Naive B cell (primary cell): ENCODE measurements around the gene PSD2. TPM values are rescaled to one million over a fixed set of nuclear protein-coding genes. Genes with fewer than 3 reads are reported as not detected.

ENCODE experiments used
- ATAC-seq, 2 donors: fragments of 150-1000 bp; cut with Tn5 transposase; 2 replicates each; pipeline ENCODE4 v1.10.0; 2021; ENCODE audit warnings: low read depth in 2 of 2, mild to moderate bottlenecking in 2 of 2, moderate library complexity in 2 of 2
- DNase-seq: peaks from one replicate; pipeline ENCODE4 v3.0.0; 2022
- H3K27ac Mint-ChIP-seq, 6 donors: one replicate each; pipeline ENCODE4 v1.8.0; 2020 to 2022; ENCODE audit warnings: mild to moderate bottlenecking in 6 of 6, mixed read lengths in 6 of 6, moderate library complexity in 5 of 6, inconsistent platforms in 2 of 6
- H3K27me3 Mint-ChIP-seq, 3 donors: one replicate each; pipeline ENCODE4 v1.8.0; 2021 to 2022; ENCODE audit warnings: mixed read lengths in 3 of 3, mild to moderate bottlenecking in 1 of 3
- H3K36me3 Mint-ChIP-seq, 2 donors: one replicate each; pipeline ENCODE4 v1.8.0; 2020 to 2022; ENCODE audit warnings: mixed read lengths in 2 of 2, inconsistent platforms in 1 of 2, mild to moderate bottlenecking in 1 of 2
- H3K4me1 Mint-ChIP-seq, 3 donors: one replicate each; pipeline ENCODE4 v1.8.0; 2020 to 2022; ENCODE audit warnings: mixed read lengths in 3 of 3, inconsistent platforms in 1 of 3, mild to moderate bottlenecking in 1 of 3, moderate library complexity in 1 of 3
- H3K4me3 Mint-ChIP-seq, 8 donors: one replicate each; pipeline ENCODE4 v1.8.0; 2020 to 2022; ENCODE audit warnings: mild to moderate bottlenecking in 8 of 8, mixed read lengths in 8 of 8, moderate library complexity in 8 of 8, inconsistent platforms in 2 of 8
- H3K9me3 Mint-ChIP-seq, 7 donors: one replicate each; pipeline ENCODE4 v1.8.0; 2020 to 2022; ENCODE audit warnings: mixed read lengths in 7 of 7, mild to moderate bottlenecking in 5 of 7, inconsistent platforms in 2 of 7, moderate library complexity in 1 of 7
- polyA plus RNA-seq, 6 donors: library from polyadenylated mRNA; unstranded; fragments of 300-500 nt; fragmentation: Illumina TruSeq; gene quantifications; one replicate each; pipeline ENCODE4 v1.2.3, GENCODE V29; 2021; ENCODE audit warnings: low read depth in 6 of 6

Gene PSD2
- polyA plus RNA-seq, 6 donors from 2014 or later = not detected

GRCh38 chr5:139804800-139805397, 9.3 kb downstream of the PSD2 start:
- H3K4me3 Mint-ChIP-seq = no peak overlapping the region
- H3K9me3 Mint-ChIP-seq = no peaks in the 10 kb centered on the region

GRCh38 chr5:139805545-139805944, 9.9 kb downstream of the PSD2 start:
- DNase-seq = no peak
- H3K27me3 Mint-ChIP-seq = peaks cover 35 to 75% (median 71%) of the 10 kb centered on the region in 3 donors
- no peaks in the 10 kb centered on the region for H3K9me3 Mint-ChIP-seq
- H3K27ac Mint-ChIP-seq = no peak overlapping the region
- peaks cover 0 to 10% of the 10 kb centered on the region in 2 donors for H3K36me3 Mint-ChIP-seq
- H3K4me1 Mint-ChIP-seq = no peaks in the 10 kb centered on the region
- ATAC-seq = no peak
- no peak overlapping the region for H3K4me3 Mint-ChIP-seq

More at GRCh38 chr5:139804800-139805397, 9.3 kb downstream of the PSD2 start:
- DNase-seq (no peak), ATAC-seq (no peak)
- H3K27ac Mint-ChIP-seq = no peak overlapping the region
- peaks cover 0 to 10% of the 10 kb centered on the region in 2 donors for H3K36me3 Mint-ChIP-seq
- no peaks in the 10 kb centered on the region for H3K4me1 Mint-ChIP-seq
- peaks cover 30 to 75% (median 72%) of the 10 kb centered on the region in 3 donors for H3K27me3 Mint-ChIP-seq

GRCh38 chr5:139806111-139806510, 10.5 kb downstream of the PSD2 start:
- peaks cover 0 to 9% of the 10 kb centered on the region in 2 donors for H3K36me3 Mint-ChIP-seq
- H3K27me3 Mint-ChIP-seq = peaks cover 35 to 73% (median 69%) of the 10 kb centered on the region in 3 donors
- H3K4me3 Mint-ChIP-seq = no peak overlapping the region
- H3K27ac Mint-ChIP-seq = peak overlapping the region in 1 of 6 donors; percentile 58
- H3K4me1 Mint-ChIP-seq = no peaks in the 10 kb centered on the region
- no peak for ATAC-seq
- no peaks in the 10 kb centered on the region for H3K9me3 Mint-ChIP-seq
- no peak for DNase-seq

- no peak for ATAC-seq
- Mint-ChIP-seq H3K4me1 (no peaks in the 10 kb centered on the region), H3K4me3 (no peak overlapping the region), H3K27ac (peak overlapping the region in 1 of 6 donors; percentile 58), H3K9me3 (no peaks in the 10 kb centered on the region), H3K36me3 (peaks cover 0 to under 1% of the 10 kb centered on the region in 2 donors), H3K27me3 (peaks cover 32 to 71% (median 68%) of the 10 kb centered on the region in 3 donors)
- DNase-seq = no peak
These were observed 11.4 kb downstream of the PSD2 start for GRCh38 chr5:139806726-139807646.

- H3K4me1 Mint-ChIP-seq = no peaks in the 10 kb centered on the region
- H3K36me3 Mint-ChIP-seq = no peaks in the 10 kb centered on the region
- H3K27me3 Mint-ChIP-seq = peaks cover 30 to 69% (median 67%) of the 10 kb centered on the region in 3 donors
- no peaks in the 10 kb centered on the region for H3K9me3 Mint-ChIP-seq
- DNase-seq = no peak
- no peak overlapping the region for H3K4me3 Mint-ChIP-seq
- no peak for ATAC-seq
- no peak overlapping the region for H3K27ac Mint-ChIP-seq
These were observed 12.0 kb downstream of the PSD2 start for GRCh38 chr5:139807647-139808030.

- no peaks in the 10 kb centered on the region for H3K4me1 Mint-ChIP-seq
- no peak overlapping the region for H3K27ac Mint-ChIP-seq
- DNase-seq = no peak
- H3K27me3 Mint-ChIP-seq = peaks cover 30 to 64% (median 59%) of the 10 kb centered on the region in 3 donors
- H3K9me3 Mint-ChIP-seq = no peaks in the 10 kb centered on the region
- no peak overlapping the region for H3K4me3 Mint-ChIP-seq
- peak; percentile 35 to 55 for ATAC-seq
- H3K36me3 Mint-ChIP-seq = no peaks in the 10 kb centered on the region
These were observed 13.1 kb downstream of the PSD2 start for GRCh38 chr5:139808481-139809330.

GRCh38 chr5:139809331-139809810, 13.8 kb downstream of the PSD2 start:
- Mint-ChIP-seq H3K9me3 (no peaks in the 10 kb centered on the region), H3K4me3 (no peak overlapping the region), H3K36me3 (no peaks in the 10 kb centered on the region), H3K27ac (no peak overlapping the region), H3K4me1 (no peaks in the 10 kb centered on the region), H3K27me3 (peaks cover 30 to 65% (median 53%) of the 10 kb centered on the region in 3 donors)
- DNase-seq (no peak), ATAC-seq (no peak)

- Mint-ChIP-seq H3K27ac (peak overlapping the region in 1 of 6 donors; percentile 21), H3K4me3 (no peak overlapping the region), H3K4me1 (no peaks in the 10 kb centered on the region), H3K36me3 (no peaks in the 10 kb centered on the region), H3K9me3 (no peaks in the 10 kb centered on the region), H3K27me3 (peaks cover 19 to 64% (median 51%) of the 10 kb centered on the region in 3 donors)
- ATAC-seq (no peak), DNase-seq (no peak)
These were observed 15.0 kb downstream of the PSD2 start for GRCh38 chr5:139810341-139811273.

GRCh38 chr5:139811274-139811607, 15.6 kb downstream of the PSD2 start:
- Mint-ChIP-seq H3K27ac (no peak overlapping the region), H3K36me3 (no peaks in the 10 kb centered on the region), H3K9me3 (no peaks in the 10 kb centered on the region), H3K27me3 (peaks cover 18 to 60% (median 47%) of the 10 kb centered on the region in 3 donors), H3K4me3 (no peak overlapping the region), H3K4me1 (no peaks in the 10 kb centered on the region)
- ATAC-seq (no peak), DNase-seq (no peak)

GRCh38 chr5:139812323-139812722, 16.7 kb downstream of the PSD2 start:
- no peak overlapping the region for H3K4me3 Mint-ChIP-seq
- DNase-seq (no peak), ATAC-seq (no peak)
- no peaks in the 10 kb centered on the region for H3K36me3 Mint-ChIP-seq
- H3K4me1 Mint-ChIP-seq = no peaks in the 10 kb centered on the region
- no peak overlapping the region for H3K27ac Mint-ChIP-seq
- no peaks in the 10 kb centered on the region for H3K9me3 Mint-ChIP-seq
- H3K27me3 Mint-ChIP-seq = peaks cover 25 to 69% (median 56%) of the 10 kb centered on the region in 3 donors

GRCh38 chr5:139812836-139813805, 17.5 kb downstream of the PSD2 start:
- H3K27me3 Mint-ChIP-seq = peaks cover 30 to 71% (median 56%) of the 10 kb centered on the region in 3 donors
- DNase-seq (no peak), ATAC-seq (no peak)
- no peak overlapping the region for H3K4me3 Mint-ChIP-seq
- H3K9me3 Mint-ChIP-seq = peaks cover 0 to 6% (median 3%) of the 10 kb centered on the region in 7 donors
- no peaks in the 10 kb centered on the region for H3K36me3 Mint-ChIP-seq
- no peak overlapping the region for H3K27ac Mint-ChIP-seq
- H3K4me1 Mint-ChIP-seq = no peaks in the 10 kb centered on the region
